ENCODE measurements around the gene RNF114. TPM values are rescaled to one million over a fixed set of nuclear protein-coding genes. Genes with fewer than 3 reads are reported as not detected.

Gene RNF114
- total and polyA plus RNA-seq, 10 of the 15 experiments (the other 5 are each of a cell fraction or from before 2014, with no cell fraction given): 28.0 to 82.3 (median 47.2) TPM

DNA sequence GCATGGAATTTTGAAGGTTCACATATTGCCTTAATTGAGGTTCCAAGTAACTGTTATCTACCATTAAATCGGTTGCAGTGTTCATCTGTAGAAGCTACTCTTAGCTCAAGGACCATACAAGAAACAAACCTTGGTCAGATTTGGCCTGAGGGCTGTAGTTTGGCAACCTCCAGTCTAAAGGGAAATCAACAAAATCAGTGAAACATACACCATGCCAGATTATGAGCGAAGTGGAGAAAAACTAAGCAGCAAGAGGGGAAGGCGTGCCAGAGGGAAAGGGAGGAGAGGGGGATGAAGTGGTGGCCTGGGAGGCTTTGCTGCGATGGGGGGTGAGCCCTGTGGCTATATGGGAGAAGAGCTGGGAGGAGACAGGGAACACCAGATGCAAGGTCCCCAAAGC lies 37.8 kb downstream of the RNF114 start:
- in situ Hi-C loops (cut with MboI) (no loop called here), intact Hi-C loops (cut with micrococcal nuclease; ENCODE audit: unreplicated experiment) (no loop called here)
- no TSS peak for BruUV-seq (replicated peaks)
- ChIA-PET CTCF (interaction anchor here (1.0 to 14.7 kb wide), 2 partner anchors 36 to 99 kb away, joined by 3 to 369 read pairs; no protein-coding TSS in a partner anchor), RAD21 (ENCODE audit: unreplicated experiment) (interaction anchor here (0.6 to 11.4 kb wide), 2 partner anchors 11 to 95 kb away, joined by 3 to 234 read pairs; no protein-coding TSS in a partner anchor), POLR2A (interaction anchor here (0.7 kb wide), 1 partner anchor 192 kb away, joined by 3 read pairs; no protein-coding TSS in a partner anchor), SMC1A (ENCODE audit: uncharacterized antibody, unreplicated experiment) (interaction anchor here (5.2 kb wide), 1 partner anchor 97 kb away, joined by 61 read pairs; no protein-coding TSS in a partner anchor)
- no peaks in the 10 kb centered on the region for H3K36me3 ChIP-seq (ENCODE audit: control insufficient read depth in 2 of 2, insufficient read depth in 2 of 2, low read length in 1 of 2)
- H3K9ac ChIP-seq (ENCODE audit: control insufficient read depth, insufficient read depth, low read length): no peak overlapping the region
- no peaks in the 10 kb centered on the region for H3K9me3 ChIP-seq (replicated peaks; ENCODE audit: control insufficient read depth, insufficient read depth, low read length)
- 43% methylated on average over 4 of the region's 4 CpGs for WGBS (ENCODE audit: insufficient coverage, insufficient replicate concordance, low lambda C conversion rate, missing lambda C conversion rate)
- H3K27ac ChIP-seq (ENCODE audit: control insufficient read depth, insufficient read depth): no peak overlapping the region
- H3K4me1 ChIP-seq (ENCODE audit: control insufficient read depth, insufficient read depth, low read length): no peaks in the 10 kb centered on the region
- no peak overlapping the region for H3K4me2 ChIP-seq (ENCODE audit: control insufficient read depth, insufficient read depth)
- H4K20me1 ChIP-seq (ENCODE audit: control insufficient read depth, insufficient read depth): no peaks in the 10 kb centered on the region
- DNase-seq (ENCODE audit: low read depth, low spot score): no peak
- H3K4me3 ChIP-seq: no peak overlapping the region
- TF ChIP-seq NFXL1 (IDR thresholded peaks at IDR 0.05; ENCODE audit: borderline replicate concordance): no peak
- TF ChIP-seq RBBP5 (conservative IDR thresholded peaks at IDR 0.05): no peak
- TF ChIP-seq, protein P1, sequence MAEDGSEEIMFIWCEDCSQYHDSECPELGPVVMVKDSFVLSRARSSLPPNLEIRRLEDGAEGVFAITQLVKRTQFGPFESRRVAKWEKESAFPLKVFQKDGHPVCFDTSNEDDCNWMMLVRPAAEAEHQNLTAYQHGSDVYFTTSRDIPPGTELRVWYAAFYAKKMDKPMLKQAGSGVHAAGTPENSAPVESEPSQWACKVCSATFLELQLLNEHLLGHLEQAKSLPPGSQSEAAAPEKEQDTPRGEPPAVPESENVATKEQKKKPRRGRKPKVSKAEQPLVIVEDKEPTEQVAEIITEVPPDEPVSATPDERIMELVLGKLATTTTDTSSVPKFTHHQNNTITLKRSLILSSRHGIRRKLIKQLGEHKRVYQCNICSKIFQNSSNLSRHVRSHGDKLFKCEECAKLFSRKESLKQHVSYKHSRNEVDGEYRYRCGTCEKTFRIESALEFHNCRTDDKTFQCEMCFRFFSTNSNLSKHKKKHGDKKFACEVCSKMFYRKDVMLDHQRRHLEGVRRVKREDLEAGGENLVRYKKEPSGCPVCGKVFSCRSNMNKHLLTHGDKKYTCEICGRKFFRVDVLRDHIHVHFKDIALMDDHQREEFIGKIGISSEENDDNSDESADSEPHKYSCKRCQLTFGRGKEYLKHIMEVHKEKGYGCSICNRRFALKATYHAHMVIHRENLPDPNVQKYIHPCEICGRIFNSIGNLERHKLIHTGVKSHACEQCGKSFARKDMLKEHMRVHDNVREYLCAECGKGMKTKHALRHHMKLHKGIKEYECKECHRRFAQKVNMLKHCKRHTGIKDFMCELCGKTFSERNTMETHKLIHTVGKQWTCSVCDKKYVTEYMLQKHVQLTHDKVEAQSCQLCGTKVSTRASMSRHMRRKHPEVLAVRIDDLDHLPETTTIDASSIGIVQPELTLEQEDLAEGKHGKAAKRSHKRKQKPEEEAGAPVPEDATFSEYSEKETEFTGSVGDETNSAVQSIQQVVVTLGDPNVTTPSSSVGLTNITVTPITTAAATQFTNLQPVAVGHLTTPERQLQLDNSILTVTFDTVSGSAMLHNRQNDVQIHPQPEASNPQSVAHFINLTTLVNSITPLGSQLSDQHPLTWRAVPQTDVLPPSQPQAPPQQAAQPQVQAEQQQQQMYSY (CRISPR knock-in tag; IDR thresholded peaks at IDR 0.05): no peak
- no peak for TF ChIP-seq PAX5 (IDR thresholded peaks at IDR 0.05; ENCODE audit: borderline replicate concordance, low read depth, low read length)
- no peak for TF ChIP-seq BCL11A (IDR thresholded peaks at IDR 0.05; ENCODE audit: low read depth, low read length)
- TF ChIP-seq, protein P2, sequence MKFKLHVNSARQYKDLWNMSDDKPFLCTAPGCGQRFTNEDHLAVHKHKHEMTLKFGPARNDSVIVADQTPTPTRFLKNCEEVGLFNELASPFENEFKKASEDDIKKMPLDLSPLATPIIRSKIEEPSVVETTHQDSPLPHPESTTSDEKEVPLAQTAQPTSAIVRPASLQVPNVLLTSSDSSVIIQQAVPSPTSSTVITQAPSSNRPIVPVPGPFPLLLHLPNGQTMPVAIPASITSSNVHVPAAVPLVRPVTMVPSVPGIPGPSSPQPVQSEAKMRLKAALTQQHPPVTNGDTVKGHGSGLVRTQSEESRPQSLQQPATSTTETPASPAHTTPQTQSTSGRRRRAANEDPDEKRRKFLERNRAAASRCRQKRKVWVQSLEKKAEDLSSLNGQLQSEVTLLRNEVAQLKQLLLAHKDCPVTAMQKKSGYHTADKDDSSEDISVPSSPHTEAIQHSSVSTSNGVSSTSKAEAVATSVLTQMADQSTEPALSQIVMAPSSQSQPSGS (IDR thresholded peaks at IDR 0.05; ENCODE audit: low read length): no peak
- no peak for TF ChIP-seq CHD2 (IDR thresholded peaks at IDR 0.05; ENCODE audit: borderline replicate concordance, low read depth, low read length)
- H3K79me2 ChIP-seq (ENCODE audit: control insufficient read depth, insufficient read depth, low read length): no peaks in the 10 kb centered on the region
- no peak overlapping the region for H2AFZ ChIP-seq (ENCODE audit: control insufficient read depth, low read depth, low read length)
- no peak for FAIRE-seq
- ATAC-seq: no peak
- no peaks in the 10 kb centered on the region for H3K27me3 ChIP-seq (replicated peaks in 1 of 2; ENCODE audit: control insufficient read depth in 2 of 2, insufficient read depth in 2 of 2, low read length in 1 of 2)

All from GM12878 (cell line).